VCaP (cell line): ENCODE measurements around the gene GAD1.
A peak's percentile ranks its signal among the peaks of the same experiment; 100 is the strongest.

ENCODE experiments used
- H3K27ac ChIP-seq: fragments of 450-650 bp; 2 replicates; pipeline ENCODE4 v1.5.1; 2017
- CTCF ChIP-seq: fragments of 450-650 bp; conservative IDR thresholded peaks from 2 replicates; pipeline ENCODE4 v1.5.1; 2017; ENCODE audit warnings: mild to moderate bottlenecking, moderate library complexity

GAD1 gene

DNA sequence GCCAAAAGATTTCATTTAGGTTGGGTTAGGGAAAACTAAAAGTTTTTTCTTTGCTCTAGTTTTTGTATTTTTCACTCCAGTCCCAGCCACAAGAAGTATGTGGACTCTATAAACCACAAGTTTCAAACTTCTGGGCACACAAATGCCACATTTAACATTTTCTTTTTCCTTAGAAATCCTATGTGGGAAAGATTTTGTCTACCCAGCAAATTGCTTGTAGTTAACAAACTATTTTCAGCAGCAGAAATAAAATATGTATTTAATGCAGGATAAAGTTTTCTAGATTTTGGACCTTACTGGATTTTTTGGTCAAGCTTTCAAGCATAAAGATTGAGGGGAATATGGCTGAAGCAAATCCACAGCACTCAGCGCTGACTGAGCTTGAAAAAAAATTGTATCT lies 37.4 kb upstream of the GAD1 start:
- no peak overlapping the region for H3K27ac ChIP-seq

GRCh38 chr2:170782673-170783072 lies 34.0 kb upstream of the GAD1 start:
- no peak overlapping the region for H3K27ac ChIP-seq
- TF ChIP-seq CTCF = no peak

More for the DNA sequence above, 37.4 kb upstream of the GAD1 start:
- TF ChIP-seq CTCF = no peak

GRCh38 chr2:170783549-170783948 lies 33.1 kb upstream of the GAD1 start:
- no peak for TF ChIP-seq CTCF
- no peak overlapping the region for H3K27ac ChIP-seq

DNA sequence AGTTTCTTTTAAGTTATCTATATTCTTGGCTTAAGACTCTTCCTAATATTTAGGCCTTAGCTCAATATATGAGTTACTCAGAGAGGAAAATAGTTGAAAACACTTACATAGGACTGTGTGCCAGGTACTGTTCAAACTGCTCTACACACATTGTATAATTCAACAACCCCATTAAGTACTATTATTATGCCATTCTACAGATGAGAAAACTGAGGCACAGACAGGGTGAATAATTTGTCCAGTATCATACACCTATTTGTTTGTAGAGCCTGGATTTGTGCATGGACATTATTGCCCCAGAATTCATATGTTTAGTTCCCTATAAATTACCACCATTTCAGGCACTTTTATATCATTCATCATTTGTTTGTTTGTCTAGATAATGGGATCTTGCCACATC lies 17.7 kb upstream of the GAD1 start:
- TF ChIP-seq CTCF = no peak
- H3K27ac ChIP-seq = no peak overlapping the region

- TF ChIP-seq CTCF = no peak
Observed at GRCh38 chr2:170806548-170806947, 10.1 kb upstream of the GAD1 start.

DNA sequence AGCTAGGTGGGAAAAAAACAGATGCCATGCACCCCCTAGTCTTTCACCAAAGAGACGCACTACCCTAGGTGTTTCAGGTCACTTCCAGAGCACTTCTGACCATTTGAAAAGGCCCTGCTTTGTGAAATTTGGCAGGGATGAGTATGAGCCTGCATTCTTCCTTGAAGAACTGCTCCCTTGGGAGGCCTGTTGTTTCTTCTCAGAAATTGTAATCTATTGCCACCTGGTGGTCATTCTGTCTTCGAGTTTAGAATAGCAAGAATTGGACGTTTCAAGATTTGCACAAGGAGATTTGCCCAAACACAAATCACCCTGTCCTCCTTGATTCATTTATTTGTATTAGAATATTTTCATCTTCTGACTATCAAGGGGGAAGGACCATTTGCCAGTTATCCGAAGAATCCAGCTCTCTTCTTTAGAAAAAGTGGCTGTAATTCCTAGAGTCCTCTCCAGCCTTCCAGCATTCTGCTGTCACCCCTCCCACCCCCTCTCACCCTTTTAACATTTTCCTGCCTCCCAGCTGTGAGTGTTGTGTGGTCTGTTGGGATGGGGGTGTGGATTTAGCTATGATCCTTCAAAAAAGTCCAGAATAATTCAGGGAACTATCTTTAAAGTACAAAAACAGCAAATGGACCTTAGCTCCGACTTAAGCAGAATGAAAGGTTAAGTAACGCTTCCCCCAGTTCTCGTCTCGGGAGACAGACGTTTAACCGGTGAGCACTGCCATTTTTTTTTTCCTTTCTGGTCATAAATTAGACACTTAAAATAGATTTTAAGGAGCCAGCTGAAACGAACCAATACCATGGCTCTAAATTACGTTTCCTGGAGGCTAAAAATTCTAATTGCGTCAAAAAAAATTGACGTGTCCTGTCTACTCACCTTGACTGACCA lies 3.7 kb upstream of the GAD1 start:
- peak; percentile 79 for TF ChIP-seq CTCF
- peak overlapping the region; percentile 31; the same call in 1 of the 2 replicates for H3K27ac ChIP-seq

More at GRCh38 chr2:170806548-170806947, 10.1 kb upstream of the GAD1 start:
- H3K27ac ChIP-seq = no peak overlapping the region

GRCh38 chr2:170813611-170814532 lies 2.8 kb upstream of the GAD1 start:
- no peak overlapping the region for H3K27ac ChIP-seq

More at GRCh38 chr2:170813611-170814532, 2.8 kb upstream of the GAD1 start:
- no peak for TF ChIP-seq CTCF
